Neural cell (in vitro differentiated cells): Measurements from ENCODE around the gene TPPP3. TPM values are rescaled to one million over a fixed set of nuclear protein-coding genes. Genes with fewer than 3 reads are reported as not detected.
"Not testable (repeated sequence)": the region's sequence is repeated elsewhere in the genome, so short reads cannot be mapped to it uniquely, and the experiment has no call there.

Source experiments
- H2AFZ ChIP-seq: fragments of 200-600, 300-800 bp; sonication (generic), shearing (Covaris generic); 2 replicates; pipeline ENCODE4 v1.6.0; 2014; ENCODE audit warnings: low read depth, mild to moderate bottlenecking, antibody characterized with exemption, low read length, moderate library complexity
- H3F3A ChIP-seq: fragments of 200-600 bp; shearing (Covaris generic); 2 replicates; pipeline ENCODE4 v1.6.1; 2016; ENCODE audit warnings: mild to moderate bottlenecking, moderate library complexity, mixed read lengths, antibody characterized with exemption, low read length; ENCODE audit not compliant: insufficient read depth, poor library complexity, severe bottlenecking
- H3K27ac ChIP-seq: fragments of 200-600, 300-800 bp; sonication (generic), shearing (Covaris generic); 2 replicates; pipeline ENCODE4 v1.5.1; 2014; ENCODE audit warnings: mild to moderate bottlenecking, low read length, moderate library complexity
- H3K27me3 ChIP-seq: fragments of 300-800, 200-600 bp; sonication (generic), shearing (Covaris generic); 2 replicates; pipeline ENCODE4 v1.6.0; 2014; ENCODE audit warnings: mild to moderate bottlenecking, low read depth, low read length, moderate library complexity; ENCODE audit not compliant: insufficient read depth
- H3K36me3 ChIP-seq: fragments of 300-800, 200-600 bp; sonication (generic), shearing (Covaris generic); 2 replicates; pipeline ENCODE4 v1.5.1; 2014; ENCODE audit warnings: mild to moderate bottlenecking, antibody characterized with exemption, low read length, moderate library complexity; ENCODE audit not compliant: insufficient read depth
- H3K4me2 ChIP-seq: fragments of 300-800, 200-600 bp; sonication (generic), shearing (Covaris generic); 2 replicates; pipeline ENCODE4 v1.6.0; 2014; ENCODE audit warnings: mild to moderate bottlenecking, low read length
- H3K4me3 ChIP-seq: fragments of 300-800, 200-600 bp; sonication (generic), shearing (Covaris generic); 2 replicates; pipeline ENCODE4 v1.5.1; 2014; ENCODE audit warnings: mild to moderate bottlenecking, low read length, moderate library complexity
- H3K79me2 ChIP-seq: fragments of 200-600 bp; shearing (Covaris generic); replicated peaks from 2 replicates; pipeline ENCODE4 v1.6.0; 2014; ENCODE audit warnings: mild to moderate bottlenecking, low read length, moderate library complexity; ENCODE audit not compliant: insufficient read depth
- H3K9ac ChIP-seq: fragments of 300-800, 200-600 bp; sonication (generic), shearing (Covaris generic); 2 replicates; pipeline ENCODE4 v1.6.1; 2016; ENCODE audit warnings: mild to moderate bottlenecking, low read length, mixed read lengths
- H3K9me2 ChIP-seq: fragments of 200-600 bp; shearing (Covaris generic); 2 replicates; pipeline ENCODE4 v1.6.1; 2016; ENCODE audit warnings: mild to moderate bottlenecking, low read length, mixed read lengths; ENCODE audit not compliant: insufficient read depth
- H3K9me3 ChIP-seq: fragments of 200-600, 300-800 bp; sonication (generic), shearing (Covaris generic); 2 replicates; pipeline ENCODE4 v1.6.1; 2016; ENCODE audit warnings: mild to moderate bottlenecking, mixed run types, low read length, moderate library complexity, mixed read lengths
- H4K20me1 ChIP-seq: fragments of 200-600 bp; shearing (Covaris generic); 2 replicates; pipeline ENCODE4 v1.6.1; 2016; ENCODE audit warnings: mild to moderate bottlenecking, mixed run types; ENCODE audit not compliant: insufficient read depth
- EP300 ChIP-seq: fragments of 450-650 bp; conservative IDR thresholded peaks from 2 replicates; pipeline ENCODE4 v1.6.1; 2014; ENCODE audit warnings: antibody characterized with exemption, mild to moderate bottlenecking, moderate library complexity; ENCODE audit not compliant: poor library complexity, severe bottlenecking
- EZH2 ChIP-seq: fragments of 200-600, 300-800 bp; shearing (Covaris generic), sonication (generic); IDR thresholded peaks from 2 replicates; pipeline ENCODE4 v1.6.1; 2014; ENCODE audit warnings: antibody characterized with exemption, low read length, borderline replicate concordance, mild to moderate bottlenecking; ENCODE audit not compliant: insufficient read depth, poor library complexity, severe bottlenecking
- MXI1 ChIP-seq: fragments of 450-650 bp; conservative IDR thresholded peaks from 2 replicates; pipeline ENCODE4 v1.6.1; 2014; ENCODE audit warnings: antibody characterized with exemption, mild to moderate bottlenecking; ENCODE audit not compliant: poor library complexity, severe bottlenecking
- POLR2AphosphoS5 ChIP-seq: IDR thresholded peaks from 2 replicates; pipeline ENCODE4 v1.6.1; 2012
- RAD21 ChIP-seq: fragments of 450-650 bp; conservative IDR thresholded peaks from 2 replicates; pipeline ENCODE4 v1.6.1; 2014; ENCODE audit warnings: antibody characterized with exemption, mild to moderate bottlenecking, moderate library complexity
- SMC3 ChIP-seq: fragments of 450-650 bp; conservative IDR thresholded peaks from 2 replicates; pipeline ENCODE4 v1.6.1; 2014; ENCODE audit warnings: antibody characterized with exemption, mild to moderate bottlenecking, moderate library complexity; ENCODE audit not compliant: poor library complexity
- TAF1 ChIP-seq: IDR thresholded peaks from 2 replicates; pipeline ENCODE4 v1.6.1; 2012; ENCODE audit warnings: low read depth
- polyA plus RNA-seq: library from polyadenylated mRNA; depleted of rRNA; stranded (reverse); fragments of >200 nt; gene quantifications from 2 replicates; pipeline ENCODE4 v1.2.3, GENCODE V29; 2014
- TF ChIP-seq, protein P1 (sequence below): IDR thresholded peaks from 2 replicates; pipeline ENCODE4 v1.6.1; 2012; ENCODE audit warnings: borderline replicate concordance
- TF ChIP-seq, protein P2 (sequence below): fragments of 450-650 bp; IDR thresholded peaks from 2 replicates; pipeline ENCODE4 v1.5.1; 2014; ENCODE audit warnings: antibody characterized with exemption, mild to moderate bottlenecking, moderate library complexity; ENCODE audit not compliant: poor library complexity, severe bottlenecking

TPPP3 gene
- polyA plus RNA-seq, 1 donor from 2014 or later = 2.7 TPM

DNA sequence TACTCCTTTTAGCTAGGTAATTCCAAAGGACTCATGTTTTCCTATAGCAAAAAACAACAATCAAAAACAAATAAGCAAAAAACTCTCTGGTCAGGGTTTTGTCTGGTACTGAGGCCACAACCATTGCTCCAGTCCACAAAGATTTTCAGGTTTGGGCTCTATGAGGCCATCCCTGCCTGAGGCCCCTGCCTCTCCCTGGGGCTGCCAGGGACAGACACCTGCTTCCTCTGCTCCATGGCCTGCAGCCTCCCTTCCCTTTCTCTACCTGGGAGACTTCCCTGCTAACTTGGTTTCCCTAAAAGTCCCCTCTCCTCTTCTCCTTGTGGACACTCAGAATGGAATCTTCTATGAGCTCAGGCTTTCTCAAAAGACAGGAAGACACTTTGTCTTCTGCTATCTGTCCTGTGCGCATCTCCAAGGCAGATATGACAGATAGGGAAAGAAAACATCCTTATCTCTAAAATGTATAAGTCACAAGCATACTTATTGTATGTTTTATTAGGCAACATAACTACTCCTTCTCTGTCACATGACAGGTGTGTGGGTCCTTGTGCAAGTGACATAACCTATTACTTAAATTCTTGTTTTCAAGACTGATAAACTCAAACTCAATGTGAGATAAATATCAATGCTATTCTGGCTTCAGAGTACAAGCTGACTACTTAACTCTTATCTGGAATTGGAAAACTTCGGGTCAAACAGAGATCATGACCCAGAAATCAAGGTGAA lies 24.2 kb upstream of the TPPP3 start:
- H3F3A ChIP-seq = no peaks in the 10 kb centered on the region
- H3K4me3 ChIP-seq = no peak overlapping the region
- H3K9me2 ChIP-seq = no peaks in the 10 kb centered on the region
- TF ChIP-seq, protein P1, sequence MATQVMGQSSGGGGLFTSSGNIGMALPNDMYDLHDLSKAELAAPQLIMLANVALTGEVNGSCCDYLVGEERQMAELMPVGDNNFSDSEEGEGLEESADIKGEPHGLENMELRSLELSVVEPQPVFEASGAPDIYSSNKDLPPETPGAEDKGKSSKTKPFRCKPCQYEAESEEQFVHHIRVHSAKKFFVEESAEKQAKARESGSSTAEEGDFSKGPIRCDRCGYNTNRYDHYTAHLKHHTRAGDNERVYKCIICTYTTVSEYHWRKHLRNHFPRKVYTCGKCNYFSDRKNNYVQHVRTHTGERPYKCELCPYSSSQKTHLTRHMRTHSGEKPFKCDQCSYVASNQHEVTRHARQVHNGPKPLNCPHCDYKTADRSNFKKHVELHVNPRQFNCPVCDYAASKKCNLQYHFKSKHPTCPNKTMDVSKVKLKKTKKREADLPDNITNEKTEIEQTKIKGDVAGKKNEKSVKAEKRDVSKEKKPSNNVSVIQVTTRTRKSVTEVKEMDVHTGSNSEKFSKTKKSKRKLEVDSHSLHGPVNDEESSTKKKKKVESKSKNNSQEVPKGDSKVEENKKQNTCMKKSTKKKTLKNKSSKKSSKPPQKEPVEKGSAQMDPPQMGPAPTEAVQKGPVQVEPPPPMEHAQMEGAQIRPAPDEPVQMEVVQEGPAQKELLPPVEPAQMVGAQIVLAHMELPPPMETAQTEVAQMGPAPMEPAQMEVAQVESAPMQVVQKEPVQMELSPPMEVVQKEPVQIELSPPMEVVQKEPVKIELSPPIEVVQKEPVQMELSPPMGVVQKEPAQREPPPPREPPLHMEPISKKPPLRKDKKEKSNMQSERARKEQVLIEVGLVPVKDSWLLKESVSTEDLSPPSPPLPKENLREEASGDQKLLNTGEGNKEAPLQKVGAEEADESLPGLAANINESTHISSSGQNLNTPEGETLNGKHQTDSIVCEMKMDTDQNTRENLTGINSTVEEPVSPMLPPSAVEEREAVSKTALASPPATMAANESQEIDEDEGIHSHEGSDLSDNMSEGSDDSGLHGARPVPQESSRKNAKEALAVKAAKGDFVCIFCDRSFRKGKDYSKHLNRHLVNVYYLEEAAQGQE = no peak
- no peaks in the 10 kb centered on the region for H3K79me2 ChIP-seq
- no peak overlapping the region for H2AFZ ChIP-seq
- no peak overlapping the region for H3K4me2 ChIP-seq
- H3K36me3 ChIP-seq = no peaks in the 10 kb centered on the region
- H3K9ac ChIP-seq = no peak overlapping the region
- H4K20me1 ChIP-seq = no peaks in the 10 kb centered on the region
- H3K27me3 ChIP-seq = no peaks in the 10 kb centered on the region
- H3K9me3 ChIP-seq = no peaks in the 10 kb centered on the region
- no peak overlapping the region for H3K27ac ChIP-seq

DNA sequence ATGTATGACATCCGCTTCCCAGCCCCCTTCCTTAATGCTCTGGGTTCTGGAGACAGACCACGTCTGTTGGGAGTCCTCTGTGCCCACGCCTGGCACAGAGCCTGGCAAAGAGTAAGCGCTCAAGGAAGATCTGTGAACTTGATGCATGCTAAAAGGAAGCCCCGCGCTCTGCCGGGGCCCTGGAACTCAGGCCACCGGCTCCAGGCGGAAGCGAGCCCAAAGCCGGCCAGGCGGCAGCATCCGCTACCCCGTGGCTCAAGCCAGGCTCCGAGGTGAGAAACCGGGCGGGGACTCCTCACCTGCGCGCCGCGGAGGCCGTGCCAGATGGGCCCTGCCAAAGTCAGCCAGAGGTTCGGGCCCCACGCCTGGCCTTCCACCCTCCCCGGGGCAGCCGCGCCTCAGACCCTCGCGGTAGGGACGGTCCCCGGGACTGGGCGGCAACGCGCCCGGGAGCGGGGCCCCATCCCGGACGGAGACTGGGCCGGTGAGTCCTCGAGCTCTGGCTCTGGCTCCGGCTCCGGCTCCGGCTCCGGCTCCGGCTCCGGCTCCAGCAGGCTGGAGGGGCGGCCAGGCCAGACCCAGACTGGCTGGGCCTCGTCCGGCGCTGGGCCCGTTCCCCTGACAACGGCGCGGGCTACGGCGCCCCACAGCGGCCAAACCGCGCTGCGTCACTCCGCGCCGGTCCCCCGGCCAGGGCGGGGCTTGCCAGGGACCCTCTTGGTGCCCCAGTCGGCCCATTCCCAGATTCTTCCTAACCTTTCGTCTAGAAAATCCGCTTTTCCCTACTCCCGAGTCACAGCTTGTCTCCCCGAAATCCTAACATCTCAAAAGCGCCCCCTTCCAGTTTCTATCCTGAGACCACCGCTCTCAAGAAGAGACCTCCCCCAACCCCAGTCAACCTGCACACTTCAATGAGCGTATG lies 22.8 kb upstream of the TPPP3 start, which contains the start of gene ZDHHC1:
ZDHHC1 (minus strand) TSS at position 606 of the 922 bp plus-strand sequence. CDS start 8,702 bp downstream, outside the sequence.
- no peaks in the 10 kb centered on the region for H3K9me2 ChIP-seq
- H3K4me3 ChIP-seq = peak within 1 kb of the TSS; percentile 65
- H4K20me1 ChIP-seq = no peaks in the 10 kb centered on the region
- no peak within 1 kb of the TSS for H2AFZ ChIP-seq
- H3K36me3 ChIP-seq = no peaks in the 10 kb centered on the region
- H3F3A ChIP-seq = no peaks in the 10 kb centered on the region
- H3K4me2 ChIP-seq = no peak within 1 kb of the TSS
- H3K27ac ChIP-seq = no peak within 1 kb of the TSS
- H3K79me2 ChIP-seq = no peaks in the 10 kb centered on the region
- no peaks in the 10 kb centered on the region for H3K9me3 ChIP-seq
- peak within 1 kb of the TSS; percentile 59 for H3K9ac ChIP-seq
- H3K27me3 ChIP-seq = no peaks in the 10 kb centered on the region
- no peak for TF ChIP-seq TAF1
- TF ChIP-seq EP300 = no peak
- peak; percentile 63 for TF ChIP-seq RAD21
- TF ChIP-seq EZH2 = no peak
- no peak for TF ChIP-seq POLR2AphosphoS5
- peak; percentile 35 for TF ChIP-seq MXI1
- peak; percentile 55 for TF ChIP-seq SMC3
- TF ChIP-seq, protein P1 = no peak
- TF ChIP-seq, protein P2, sequence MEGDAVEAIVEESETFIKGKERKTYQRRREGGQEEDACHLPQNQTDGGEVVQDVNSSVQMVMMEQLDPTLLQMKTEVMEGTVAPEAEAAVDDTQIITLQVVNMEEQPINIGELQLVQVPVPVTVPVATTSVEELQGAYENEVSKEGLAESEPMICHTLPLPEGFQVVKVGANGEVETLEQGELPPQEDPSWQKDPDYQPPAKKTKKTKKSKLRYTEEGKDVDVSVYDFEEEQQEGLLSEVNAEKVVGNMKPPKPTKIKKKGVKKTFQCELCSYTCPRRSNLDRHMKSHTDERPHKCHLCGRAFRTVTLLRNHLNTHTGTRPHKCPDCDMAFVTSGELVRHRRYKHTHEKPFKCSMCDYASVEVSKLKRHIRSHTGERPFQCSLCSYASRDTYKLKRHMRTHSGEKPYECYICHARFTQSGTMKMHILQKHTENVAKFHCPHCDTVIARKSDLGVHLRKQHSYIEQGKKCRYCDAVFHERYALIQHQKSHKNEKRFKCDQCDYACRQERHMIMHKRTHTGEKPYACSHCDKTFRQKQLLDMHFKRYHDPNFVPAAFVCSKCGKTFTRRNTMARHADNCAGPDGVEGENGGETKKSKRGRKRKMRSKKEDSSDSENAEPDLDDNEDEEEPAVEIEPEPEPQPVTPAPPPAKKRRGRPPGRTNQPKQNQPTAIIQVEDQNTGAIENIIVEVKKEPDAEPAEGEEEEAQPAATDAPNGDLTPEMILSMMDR = peak; percentile 76

DNA sequence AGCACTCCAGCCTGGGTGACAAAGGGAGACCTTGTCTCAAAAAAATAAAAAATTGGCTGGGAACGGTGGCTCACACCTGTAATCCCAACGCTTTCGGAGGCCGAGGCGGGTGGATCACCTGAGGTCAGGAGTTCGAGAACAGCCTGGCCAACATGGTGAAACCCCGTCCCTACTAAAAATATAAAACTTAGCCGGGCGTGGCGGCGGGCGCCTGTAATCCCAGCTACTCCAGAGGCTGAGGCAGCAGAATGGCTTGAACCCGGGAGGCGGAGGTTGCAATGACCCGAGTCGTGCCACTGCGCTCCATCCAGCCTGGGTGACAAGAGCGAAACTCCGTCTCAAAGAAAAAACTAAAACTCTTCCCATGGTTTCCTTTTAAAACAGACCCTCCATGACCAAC lies 22.1 kb upstream of the TPPP3 start:
- H3K9ac ChIP-seq = peak overlapping the region; percentile 59
- peak overlapping the region; percentile 65 for H3K4me3 ChIP-seq
- H3K27ac ChIP-seq, H3K79me2 ChIP-seq, H4K20me1 ChIP-seq, H3K4me2 ChIP-seq, H3F3A ChIP-seq, H3K9me3 ChIP-seq, H3K9me2 ChIP-seq, H3K27me3 ChIP-seq, H2AFZ ChIP-seq, H3K36me3 ChIP-seq: not testable (repeated sequence)
